Esophagus squamous epithelium (tissue), 5 donors: Measurements from ENCODE around the gene SLC6A13. TPM values are rescaled to one million over a fixed set of nuclear protein-coding genes. Genes with fewer than 3 reads are reported as not detected.

Experiments used
- DNase-seq: peaks from one replicate; lab custom pipeline; 2025; lab: John Stamatoyannopoulos, UW
- H3K27ac ChIP-seq, 4 donors: fragments of 200-600 bp; sonication (generic); one replicate each; pipeline ENCODE4 v1.5.1; 2016 to 2019; ENCODE audit warnings: mild to moderate bottlenecking in 1 of 4
- H3K27me3 ChIP-seq, 4 donors: fragments of 200-600 bp; sonication (generic); 1 replicate in 3 of 4; 2 replicates in 1 of 4; pipeline versions ENCODE4 v1.5.1 to v1.6.0; 2017 to 2021; ENCODE audit warnings: antibody characterized with exemption in 1 of 4
- H3K36me3 ChIP-seq, 3 donors: fragments of 200-600 bp; sonication (generic); one replicate each; pipeline ENCODE4 v1.5.1; 2016 to 2019
- H3K4me1 ChIP-seq, 3 donors: fragments of 200-600 bp; sonication (generic); one replicate each; pipeline ENCODE4 v1.5.1; 2017 to 2019
- H3K4me3 ChIP-seq, 4 donors: fragments of 200-600 bp; sonication (generic); 1 replicate in 3 of 4; 2 replicates in 1 of 4; pipeline ENCODE4 v1.5.1; 2016 to 2019; ENCODE audit warnings: mild to moderate bottlenecking in 2 of 4, moderate library complexity in 1 of 4
- H3K9me3 ChIP-seq, 3 donors: fragments of 200-600 bp; sonication (generic); one replicate each; pipeline ENCODE4 v1.5.1; 2016 to 2019
- POLR2A ChIP-seq, 4 donors: fragments of 450-650 bp; IDR thresholded peaks; one replicate each; pipeline ENCODE4 v1.6.1; 2017; ENCODE audit warnings: antibody characterized with exemption in 4 of 4, mild to moderate bottlenecking in 4 of 4, moderate library complexity in 3 of 4
- WGBS, 2 donors: methylation state at CpG; one replicate each; pipeline ENCODE4 v1.1.5; 2018; 5-methylcytosine and 5-hydroxymethylcytosine counted together
- intact Hi-C: fragments of 100-400 bp; cut with DNase I; formaldehyde crosslinking; loops from one replicate; pipeline ENCODE4 v1.15.0; 2022
- total RNA-seq, 4 donors: library from RNA; depleted of rRNA; stranded (reverse); fragments of >200 nt; gene quantifications; one replicate each; pipeline ENCODE4 v1.1.0, GENCODE V29; 2016
- TF ChIP-seq, protein P1 (sequence below), 6 experiments: fragments of 450-650 bp in 4 of 6; fragments of 200-600 bp in 2 of 6; sonication (generic) in 2 of 6; IDR thresholded peaks; one replicate each; pipeline ENCODE4 v1.5.1; 2016 to 2019; ENCODE audit warnings: antibody characterized with exemption in 6 of 6, mild to moderate bottlenecking in 4 of 6, moderate library complexity in 4 of 6
- donor health status: DM: yes; HTN: yes; CAD: no.

SLC6A13 gene
- total RNA-seq, 4 donors from 2014 or later, result not detected

GRCh38 chr12:186006-186625 is 76.5 kb downstream of the SLC6A13 start:
- H3K4me1 ChIP-seq, result peaks cover 8 to 18% (median 11%) of the 10 kb centered on the region in 3 donors
- TF ChIP-seq, protein P1, sequence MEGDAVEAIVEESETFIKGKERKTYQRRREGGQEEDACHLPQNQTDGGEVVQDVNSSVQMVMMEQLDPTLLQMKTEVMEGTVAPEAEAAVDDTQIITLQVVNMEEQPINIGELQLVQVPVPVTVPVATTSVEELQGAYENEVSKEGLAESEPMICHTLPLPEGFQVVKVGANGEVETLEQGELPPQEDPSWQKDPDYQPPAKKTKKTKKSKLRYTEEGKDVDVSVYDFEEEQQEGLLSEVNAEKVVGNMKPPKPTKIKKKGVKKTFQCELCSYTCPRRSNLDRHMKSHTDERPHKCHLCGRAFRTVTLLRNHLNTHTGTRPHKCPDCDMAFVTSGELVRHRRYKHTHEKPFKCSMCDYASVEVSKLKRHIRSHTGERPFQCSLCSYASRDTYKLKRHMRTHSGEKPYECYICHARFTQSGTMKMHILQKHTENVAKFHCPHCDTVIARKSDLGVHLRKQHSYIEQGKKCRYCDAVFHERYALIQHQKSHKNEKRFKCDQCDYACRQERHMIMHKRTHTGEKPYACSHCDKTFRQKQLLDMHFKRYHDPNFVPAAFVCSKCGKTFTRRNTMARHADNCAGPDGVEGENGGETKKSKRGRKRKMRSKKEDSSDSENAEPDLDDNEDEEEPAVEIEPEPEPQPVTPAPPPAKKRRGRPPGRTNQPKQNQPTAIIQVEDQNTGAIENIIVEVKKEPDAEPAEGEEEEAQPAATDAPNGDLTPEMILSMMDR (IDR thresholded peaks at IDR 0.05), result no peak
- TF ChIP-seq POLR2A (IDR thresholded peaks at IDR 0.05), result no peak
- H3K4me3 ChIP-seq, result no peak overlapping the region
- no peak for DNase-seq
- no peaks in the 10 kb centered on the region for H3K36me3 ChIP-seq
- H3K9me3 ChIP-seq, result no peaks in the 10 kb centered on the region
- 69 to 89% methylated on average over 3 to 5 of the region's 11 CpGs for WGBS, 2 donors
- no peak overlapping the region for H3K27ac ChIP-seq
- intact Hi-C loops, result no loop called here
- peaks cover 0 to 47% (median 0%) of the 10 kb centered on the region in 4 donors for H3K27me3 ChIP-seq

- peaks cover 0 to 41% (median 0%) of the 10 kb centered on the region in 4 donors for H3K27me3 ChIP-seq
- 72% methylated on average over 3 of the region's 8 CpGs; no CpG with 5 or more reads in 1 of the 2 donors for WGBS, 2 donors
- DNase-seq, result no peak
- no peaks in the 10 kb centered on the region for H3K9me3 ChIP-seq
- no peak overlapping the region for H3K27ac ChIP-seq
- TF ChIP-seq, protein P1 (IDR thresholded peaks at IDR 0.05), result no peak
- no peak for TF ChIP-seq POLR2A (IDR thresholded peaks at IDR 0.05)
- H3K4me1 ChIP-seq, result peaks cover 8 to 18% (median 11%) of the 10 kb centered on the region in 3 donors
- no peak overlapping the region for H3K4me3 ChIP-seq
- H3K36me3 ChIP-seq, result no peaks in the 10 kb centered on the region
- intact Hi-C loops, result no loop called here
Observed at GRCh38 chr12:185576-185955, 77.1 kb downstream of the SLC6A13 start.

- TF ChIP-seq POLR2A (IDR thresholded peaks at IDR 0.05), result no peak
- TF ChIP-seq, protein P1 (IDR thresholded peaks at IDR 0.05), result no peak
- Histone ChIP-seq H3K4me1 (peaks cover 8 to 22% (median 12%) of the 10 kb centered on the region in 3 donors), H3K27ac (no peak overlapping the region), H3K9me3 (no peaks in the 10 kb centered on the region), H3K27me3 (peaks cover 0 to 35% (median 0%) of the 10 kb centered on the region in 4 donors), H3K4me3 (no peak overlapping the region), H3K36me3 (no peaks in the 10 kb centered on the region)
- 64 to 72% methylated on average over 12 of the region's 13 CpGs for WGBS, 2 donors
- intact Hi-C loops, result no loop called here
- no peak for DNase-seq
Observed at GRCh38 chr12:184811-185575, 77.6 kb downstream of the SLC6A13 start.

DNA sequence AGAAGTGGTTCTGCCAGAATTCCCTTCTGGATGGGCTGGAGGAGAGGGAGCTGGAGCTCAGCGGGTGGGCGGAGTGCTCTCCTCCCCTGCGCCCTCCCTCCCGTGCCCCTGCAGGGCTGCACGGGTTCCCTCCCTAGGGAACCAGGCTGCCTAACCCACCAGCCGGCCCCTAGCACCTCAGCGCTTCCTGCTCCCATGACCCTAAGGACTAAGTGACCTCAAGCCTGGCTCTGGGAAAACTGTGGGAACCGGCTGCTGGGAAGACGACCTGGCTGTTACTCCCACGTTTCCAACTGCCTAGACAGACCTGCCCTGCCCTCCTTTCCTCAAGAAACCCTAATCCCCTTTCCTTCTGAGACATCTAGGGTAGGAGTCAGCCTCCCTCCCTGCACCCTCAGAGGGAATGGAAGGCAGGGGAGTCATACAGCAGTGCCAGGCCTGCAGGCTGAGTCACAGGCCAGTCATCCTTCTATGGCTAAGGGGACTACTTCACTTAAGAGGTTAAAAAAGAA is 80.2 kb downstream of the SLC6A13 start:
- H3K4me3 ChIP-seq, result no peak overlapping the region
- TF ChIP-seq, protein P1 (IDR thresholded peaks at IDR 0.05), result no peak
- TF ChIP-seq POLR2A (IDR thresholded peaks at IDR 0.05), result no peak
- DNase-seq, result no peak
- no peak overlapping the region for H3K27ac ChIP-seq
- intact Hi-C loops, result no loop called here
- peaks cover 9 to 35% (median 13%) of the 10 kb centered on the region in 3 donors for H3K4me1 ChIP-seq
- H3K27me3 ChIP-seq, result peaks cover 0 to 38% (median 0%) of the 10 kb centered on the region in 4 donors
- no peaks in the 10 kb centered on the region for H3K9me3 ChIP-seq
- 31% methylated on average over 9 of the region's 10 CpGs; no CpG with 5 or more reads in 1 of the 2 donors for WGBS, 2 donors
- H3K36me3 ChIP-seq, result no peaks in the 10 kb centered on the region

DNA sequence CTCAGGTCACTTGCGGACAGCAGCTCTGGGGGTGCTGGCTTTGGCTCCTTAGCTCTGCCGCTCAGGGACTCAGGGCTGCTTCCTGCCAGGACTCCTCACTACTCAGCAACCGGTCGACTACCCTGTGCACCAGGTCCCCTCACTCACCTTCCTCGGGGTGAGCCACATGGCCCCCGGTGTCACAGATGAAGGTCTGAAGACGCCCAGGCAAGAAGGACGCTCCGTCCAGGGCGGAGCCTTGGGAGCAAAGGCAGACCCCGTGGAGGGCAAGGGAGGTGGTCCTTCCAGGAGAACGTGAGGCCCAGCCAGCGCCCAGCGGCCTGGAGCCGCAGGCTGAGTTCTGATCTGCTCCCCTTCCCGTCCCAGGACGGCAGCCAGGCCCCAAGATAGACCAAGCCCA is 80.7 kb downstream of the SLC6A13 start:
- intact Hi-C loops, result no loop called here
- Histone ChIP-seq H3K9me3 (no peaks in the 10 kb centered on the region), H3K4me1 (peaks cover 9 to 38% (median 13%) of the 10 kb centered on the region in 3 donors), H3K4me3 (no peak overlapping the region), H3K36me3 (no peaks in the 10 kb centered on the region), H3K27me3 (peaks cover 0 to 42% (median 0%) of the 10 kb centered on the region in 4 donors), H3K27ac (no peak overlapping the region)
- 80 to 93% methylated on average over 1 to 10 of the region's 17 CpGs for WGBS, 2 donors
- no peak for DNase-seq
- TF ChIP-seq, protein P1 (IDR thresholded peaks at IDR 0.05), result no peak
- no peak for TF ChIP-seq POLR2A (IDR thresholded peaks at IDR 0.05)
